ENCODE data around the gene NRM. TPM values are rescaled to one million over a fixed set of nuclear protein-coding genes. Genes with fewer than 3 reads are reported as not detected.

The NRM gene
- total and polyA plus RNA-seq, 2 of the 13 experiments (the other 11 are each of a cell fraction or from before 2014, with no cell fraction given): 12.5 to 16.0 TPM

GRCh38 chr6:30654798-30655742 is 35.7 kb downstream of the NRM start (continued):
- peak; percentile 54 for TF ChIP-seq ZNF510 (CRISPR knock-in tag; IDR thresholded peaks at IDR 0.05; ENCODE audit: low read depth)
- peak; percentile 40; the same call in 1 of the 2 replicates for TF ChIP-seq ZNF335 (CRISPR knock-in tag; IDR thresholded peaks at IDR 0.05)
- TF ChIP-seq CEBPG (CRISPR knock-in tag; IDR thresholded peaks at IDR 0.05): peak; percentile 63; the same call in 1 of the 2 replicates
- TF ChIP-seq THAP9 (CRISPR knock-in tag; IDR thresholded peaks at IDR 0.05; ENCODE audit: borderline replicate concordance): peak; percentile 75; the same call in 1 of the 2 replicates
- 0 out of 2 replicates have a peak, but pooled peaks have one; percentile 18 for TF ChIP-seq NFYC (CRISPR knock-in tag; IDR thresholded peaks at IDR 0.05)
- TF ChIP-seq ZNF589 (CRISPR knock-in tag; conservative IDR thresholded peaks at IDR 0.05): peak; percentile 81; the same call in 1 of the 2 replicates
- peak; percentile 63; the same call in 1 of the 2 replicates for TF ChIP-seq ZZZ3 (CRISPR knock-in tag; IDR thresholded peaks at IDR 0.05; ENCODE audit: borderline replicate concordance)
- no peak for TF ChIP-seq ZMAT5 (CRISPR knock-in tag; IDR thresholded peaks at IDR 0.05; ENCODE audit: borderline replicate concordance, low read depth)
- peak; percentile 68 to 77; a peak in 3 of 4 replicates for TF ChIP-seq HMGXB4 (CRISPR knock-in tag; IDR thresholded peaks at IDR 0.05; ENCODE audit: borderline replicate concordance in 1 of 2, low read depth in 1 of 2)
- peak; percentile 91 for TF ChIP-seq ZNF44 (CRISPR knock-in tag; IDR thresholded peaks at IDR 0.05)
- TF ChIP-seq ELF3 (CRISPR knock-in tag; IDR thresholded peaks at IDR 0.05): peak; percentile 90
- TF ChIP-seq NFE2 (CRISPR knock-in tag; IDR thresholded peaks at IDR 0.05): no peak
- TF ChIP-seq ATF7-NPFF (CRISPR knock-in tag; IDR thresholded peaks at IDR 0.05; ENCODE audit: low read depth): 0 out of 2 replicates have a peak, but pooled peaks have one; percentile 52
- peak; percentile 63; the same call in 1 of the 2 replicates for TF ChIP-seq MIER2 (CRISPR knock-in tag; IDR thresholded peaks at IDR 0.05)
- TF ChIP-seq ZNF552 (CRISPR knock-in tag; IDR thresholded peaks at IDR 0.05; ENCODE audit: borderline replicate concordance): no peak
- TF ChIP-seq TOE1 (CRISPR knock-in tag; IDR thresholded peaks at IDR 0.05): peak; percentile 90; the same call in 1 of the 2 replicates
- peak; percentile 78 for TF ChIP-seq TEAD3 (CRISPR knock-in tag; optimal IDR thresholded peaks at IDR 0.05; ENCODE audit: borderline replicate concordance)
- TF ChIP-seq ZNF441 (CRISPR knock-in tag; IDR thresholded peaks at IDR 0.05; ENCODE audit: borderline replicate concordance): peak; percentile 86; the same call in 1 of the 2 replicates
- TF ChIP-seq KDM5A (IDR thresholded peaks at IDR 0.05; ENCODE audit: borderline replicate concordance, low read length): no peak; the same call in 1 of the 2 replicates
- TF ChIP-seq PLSCR1 (CRISPR knock-in tag; IDR thresholded peaks at IDR 0.05; ENCODE audit: borderline replicate concordance): no peak
- peak; percentile 98 for TF ChIP-seq TGIF2 (CRISPR knock-in tag; IDR thresholded peaks at IDR 0.05)

Measured in HepG2 (cell line).